GM12872 (cell line): Measurements from ENCODE around the gene TTC7B.

Source experiments
- CTCF ChIP-seq: IDR thresholded peaks from 3 replicates; pipeline ENCODE4 v1.5.1; 2011; ENCODE audit warnings: low read depth, mild to moderate bottlenecking, low read length, moderate library complexity; ENCODE audit not compliant: insufficient read depth

The TTC7B gene

GRCh38 chr14:90538716-90539495 is 277.3 kb downstream of the TTC7B start:
- no peak for TF ChIP-seq CTCF

- no peak for TF ChIP-seq CTCF
Measured at GRCh38 chr14:90538095-90538494, 278.1 kb downstream of the TTC7B start.

- TF ChIP-seq CTCF, result no peak
Measured at GRCh38 chr14:90536511-90537191, 279.6 kb downstream of the TTC7B start.

GRCh38 chr14:90536092-90536491 is 280.1 kb downstream of the TTC7B start:
- no peak for TF ChIP-seq CTCF

GRCh38 chr14:90535556-90536090 is 280.6 kb downstream of the TTC7B start:
- TF ChIP-seq CTCF, result no peak

GRCh38 chr14:90534838-90535555 is 281.2 kb downstream of the TTC7B start:
- no peak for TF ChIP-seq CTCF
